ENCODE results near the gene RAB15. TPM values are rescaled to one million over a fixed set of nuclear protein-coding genes. Genes with fewer than 3 reads are reported as not detected.
A peak's percentile ranks its signal among the peaks of the same experiment; 100 is the strongest.

Gene RAB15
- total RNA-seq, 2 donors from 2014 or later: 4.3 to 7.2 TPM

- Mint-ChIP-seq H3K4me1 (peaks cover 35% of the 10 kb centered on the region), H3K36me3 (ENCODE audit: low read depth) (peaks cover 6% of the 10 kb centered on the region), H3K27ac (peak overlapping the region; percentile 64), H3K27me3 (no peaks in the 10 kb centered on the region), H3K9me3 (no peaks in the 10 kb centered on the region), H3K4me3 (peak overlapping the region; percentile 69)
- peak; percentile 50 for ATAC-seq (replicated peaks)
Measured at GRCh38 chr14:64998455-64998931, 26.4 kb upstream of the RAB15 start.

- H3K36me3 Mint-ChIP-seq (ENCODE audit: low read depth): peaks cover 5% of the 10 kb centered on the region
- no peaks in the 10 kb centered on the region for H3K27me3 Mint-ChIP-seq
- peak overlapping the region; percentile 64 for H3K27ac Mint-ChIP-seq
- H3K4me1 Mint-ChIP-seq: peaks cover 29% of the 10 kb centered on the region
- peak; percentile 77 for ATAC-seq (replicated peaks)
- H3K4me3 Mint-ChIP-seq: peak overlapping the region; percentile 69
- H3K9me3 Mint-ChIP-seq: no peaks in the 10 kb centered on the region
Measured at GRCh38 chr14:64997108-64997794, 25.1 kb upstream of the RAB15 start.

- no peak for ATAC-seq (replicated peaks)
- Mint-ChIP-seq H3K27me3 (no peaks in the 10 kb centered on the region), H3K9me3 (no peaks in the 10 kb centered on the region), H3K27ac (no peak overlapping the region), H3K4me3 (no peak overlapping the region), H3K4me1 (peaks cover 34% of the 10 kb centered on the region), H3K36me3 (ENCODE audit: low read depth) (no peaks in the 10 kb centered on the region)
Measured at GRCh38 chr14:64995291-64995690, 23.2 kb upstream of the RAB15 start.

- Mint-ChIP-seq H3K4me3 (no peak overlapping the region), H3K36me3 (ENCODE audit: low read depth) (peaks cover 5% of the 10 kb centered on the region), H3K4me1 (peaks cover 42% of the 10 kb centered on the region), H3K27ac (no peak overlapping the region), H3K9me3 (no peaks in the 10 kb centered on the region), H3K27me3 (no peaks in the 10 kb centered on the region)
- no peak for ATAC-seq (replicated peaks)
Measured at GRCh38 chr14:64994540-64994939, 22.4 kb upstream of the RAB15 start.

GRCh38 chr14:64993266-64993930 is 21.3 kb upstream of the RAB15 start:
- H3K9me3 Mint-ChIP-seq: no peaks in the 10 kb centered on the region

GRCh38 chr14:64992328-64992885 is 20.3 kb upstream of the RAB15 start:
- no peaks in the 10 kb centered on the region for H3K27me3 Mint-ChIP-seq
- peak overlapping the region; percentile 24 for H3K4me3 Mint-ChIP-seq
- peak; percentile 72 for ATAC-seq (replicated peaks)
- H3K27ac Mint-ChIP-seq: peak overlapping the region; percentile 14
- peaks cover 37% of the 10 kb centered on the region for H3K4me1 Mint-ChIP-seq
- H3K36me3 Mint-ChIP-seq (ENCODE audit: low read depth): peaks cover 20% of the 10 kb centered on the region
- no peaks in the 10 kb centered on the region for H3K9me3 Mint-ChIP-seq

More at GRCh38 chr14:64993266-64993930, 21.3 kb upstream of the RAB15 start:
- peaks cover 15% of the 10 kb centered on the region for H3K36me3 Mint-ChIP-seq (ENCODE audit: low read depth)
- H3K27ac Mint-ChIP-seq: peak overlapping the region; percentile 43
- peaks cover 44% of the 10 kb centered on the region for H3K4me1 Mint-ChIP-seq
- H3K27me3 Mint-ChIP-seq: no peaks in the 10 kb centered on the region
- no peak overlapping the region for H3K4me3 Mint-ChIP-seq
- no peak for ATAC-seq (replicated peaks)

- ATAC-seq (replicated peaks): no peak
- Mint-ChIP-seq H3K27me3 (no peaks in the 10 kb centered on the region), H3K27ac (peak overlapping the region; percentile 60), H3K4me1 (peaks cover 35% of the 10 kb centered on the region), H3K9me3 (no peaks in the 10 kb centered on the region), H3K4me3 (peak overlapping the region; percentile 91), H3K36me3 (ENCODE audit: low read depth) (peaks cover 28% of the 10 kb centered on the region)
Measured at GRCh38 chr14:64990939-64991338, 18.8 kb upstream of the RAB15 start.

- Mint-ChIP-seq H3K36me3 (ENCODE audit: low read depth) (peaks cover 28% of the 10 kb centered on the region), H3K4me3 (peak overlapping the region; percentile 91), H3K4me1 (peaks cover 37% of the 10 kb centered on the region), H3K27me3 (no peaks in the 10 kb centered on the region), H3K9me3 (no peaks in the 10 kb centered on the region), H3K27ac (peak overlapping the region; percentile 20)
- ATAC-seq (replicated peaks): no peak
Measured at GRCh38 chr14:64990296-64990695, 18.2 kb upstream of the RAB15 start.

GRCh38 chr14:64987438-64987767 is 15.3 kb upstream of the RAB15 start:
- peak overlapping the region; percentile 97 for H3K27ac Mint-ChIP-seq
- H3K27me3 Mint-ChIP-seq: peaks cover 4% of the 10 kb centered on the region
- H3K4me1 Mint-ChIP-seq: peaks cover 46% of the 10 kb centered on the region
- peak overlapping the region; percentile 91 for H3K4me3 Mint-ChIP-seq
- ATAC-seq (replicated peaks): no peak
- H3K9me3 Mint-ChIP-seq: no peaks in the 10 kb centered on the region
- H3K36me3 Mint-ChIP-seq (ENCODE audit: low read depth): peaks cover 28% of the 10 kb centered on the region

- H3K27me3 Mint-ChIP-seq: peaks cover 7% of the 10 kb centered on the region
- H3K36me3 Mint-ChIP-seq (ENCODE audit: low read depth): peaks cover 28% of the 10 kb centered on the region
- peaks cover 40% of the 10 kb centered on the region for H3K4me1 Mint-ChIP-seq
- peak within 1 kb of the TSS; percentile 91 for H3K4me3 Mint-ChIP-seq
- no peaks in the 10 kb centered on the region for H3K9me3 Mint-ChIP-seq
- ATAC-seq (replicated peaks): peak; percentile 98
- H3K27ac Mint-ChIP-seq: peak within 1 kb of the TSS; percentile 97
Measured at GRCh38 chr14:64986648-64987437, 14.7 kb upstream of the RAB15 start, which contains the start of gene FNTB. FNTB (plus strand) TSS chr14:64986895; CDS start chr14:64986954, 59 bp downstream.

GRCh38 chr14:64983439-64984310 is 11.5 kb upstream of the RAB15 start:
- peak overlapping the region; percentile 73 for H3K4me3 Mint-ChIP-seq
- ATAC-seq (replicated peaks): no peak
- H3K36me3 Mint-ChIP-seq (ENCODE audit: low read depth): peaks cover 15% of the 10 kb centered on the region
- no peaks in the 10 kb centered on the region for H3K9me3 Mint-ChIP-seq
- H3K27ac Mint-ChIP-seq: no peak overlapping the region
- H3K4me1 Mint-ChIP-seq: peaks cover 17% of the 10 kb centered on the region
- H3K27me3 Mint-ChIP-seq: peaks cover 7% of the 10 kb centered on the region

GRCh38 chr14:64979336-64980074 is 7.4 kb upstream of the RAB15 start:
- Mint-ChIP-seq H3K4me1 (peaks cover 10% of the 10 kb centered on the region), H3K27ac (no peak overlapping the region), H3K4me3 (no peak overlapping the region), H3K9me3 (no peaks in the 10 kb centered on the region), H3K27me3 (peaks cover 7% of the 10 kb centered on the region), H3K36me3 (ENCODE audit: low read depth) (no peaks in the 10 kb centered on the region)
- peak; percentile 34 for ATAC-seq (replicated peaks)

- Mint-ChIP-seq H3K4me1 (peaks cover 4% of the 10 kb centered on the region), H3K4me3 (no peak overlapping the region), H3K9me3 (no peaks in the 10 kb centered on the region), H3K27ac (no peak overlapping the region), H3K27me3 (no peaks in the 10 kb centered on the region), H3K36me3 (ENCODE audit: low read depth) (no peaks in the 10 kb centered on the region)
- no peak for ATAC-seq (replicated peaks)
Measured at GRCh38 chr14:64974563-64974962, 2.4 kb upstream of the RAB15 start.
